OCI-LY3 (cell line): Measurements from ENCODE around the gene SEL1L2.

Experiments
- EZH2phosphoT487 ChIP-seq: fragments of 200-600 bp; shearing (Covaris generic); IDR thresholded peaks from 2 replicates; pipeline ENCODE4 v1.6.1; 2018; ENCODE audit warnings: antibody characterized with exemption, mixed run types, low read depth
- TF ChIP-seq, protein P1 (sequence below): fragments of 200-600, 300-600 bp; sonication (generic); IDR thresholded peaks from 2 replicates; pipeline ENCODE4 v1.5.1; 2014; ENCODE audit warnings: antibody characterized with exemption, low read length, low read depth

DNA sequence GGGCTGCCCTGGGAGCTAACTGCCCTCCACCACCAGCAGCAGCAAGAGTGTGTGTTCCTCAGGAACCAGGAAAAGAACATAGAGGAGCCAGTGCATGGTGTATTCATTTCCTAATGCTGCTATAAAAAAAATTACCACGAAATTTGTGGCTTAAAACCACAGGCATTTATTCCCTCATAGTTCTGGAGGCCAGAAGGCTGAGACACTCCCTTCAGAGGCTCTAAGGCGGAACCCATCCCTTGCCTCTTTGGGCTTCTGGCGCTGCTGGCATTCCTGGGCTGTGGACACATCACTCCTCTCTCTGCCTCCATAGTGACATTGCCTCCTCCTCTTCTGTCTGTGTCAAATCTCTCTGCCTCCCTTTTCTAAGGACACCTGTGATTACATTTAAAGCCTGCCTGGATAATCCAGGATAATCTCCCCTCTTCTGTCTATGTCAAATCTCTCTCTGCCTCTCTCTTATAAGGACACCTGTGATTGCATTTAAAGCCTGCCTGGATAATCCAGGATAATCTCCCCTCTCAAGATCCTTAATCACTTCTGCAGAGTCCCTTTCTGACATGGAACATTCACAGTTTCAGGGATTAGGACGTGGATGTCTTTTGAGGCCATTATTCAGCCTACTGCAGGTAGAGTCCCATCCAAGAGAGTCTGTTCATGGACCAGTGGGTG is 150.9 kb downstream of the SEL1L2 start:
- TF ChIP-seq, protein P1, sequence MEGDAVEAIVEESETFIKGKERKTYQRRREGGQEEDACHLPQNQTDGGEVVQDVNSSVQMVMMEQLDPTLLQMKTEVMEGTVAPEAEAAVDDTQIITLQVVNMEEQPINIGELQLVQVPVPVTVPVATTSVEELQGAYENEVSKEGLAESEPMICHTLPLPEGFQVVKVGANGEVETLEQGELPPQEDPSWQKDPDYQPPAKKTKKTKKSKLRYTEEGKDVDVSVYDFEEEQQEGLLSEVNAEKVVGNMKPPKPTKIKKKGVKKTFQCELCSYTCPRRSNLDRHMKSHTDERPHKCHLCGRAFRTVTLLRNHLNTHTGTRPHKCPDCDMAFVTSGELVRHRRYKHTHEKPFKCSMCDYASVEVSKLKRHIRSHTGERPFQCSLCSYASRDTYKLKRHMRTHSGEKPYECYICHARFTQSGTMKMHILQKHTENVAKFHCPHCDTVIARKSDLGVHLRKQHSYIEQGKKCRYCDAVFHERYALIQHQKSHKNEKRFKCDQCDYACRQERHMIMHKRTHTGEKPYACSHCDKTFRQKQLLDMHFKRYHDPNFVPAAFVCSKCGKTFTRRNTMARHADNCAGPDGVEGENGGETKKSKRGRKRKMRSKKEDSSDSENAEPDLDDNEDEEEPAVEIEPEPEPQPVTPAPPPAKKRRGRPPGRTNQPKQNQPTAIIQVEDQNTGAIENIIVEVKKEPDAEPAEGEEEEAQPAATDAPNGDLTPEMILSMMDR: no peak
- TF ChIP-seq EZH2phosphoT487: no peak
